ENCODE data around the gene RRAD.

RRAD gene

DNA sequence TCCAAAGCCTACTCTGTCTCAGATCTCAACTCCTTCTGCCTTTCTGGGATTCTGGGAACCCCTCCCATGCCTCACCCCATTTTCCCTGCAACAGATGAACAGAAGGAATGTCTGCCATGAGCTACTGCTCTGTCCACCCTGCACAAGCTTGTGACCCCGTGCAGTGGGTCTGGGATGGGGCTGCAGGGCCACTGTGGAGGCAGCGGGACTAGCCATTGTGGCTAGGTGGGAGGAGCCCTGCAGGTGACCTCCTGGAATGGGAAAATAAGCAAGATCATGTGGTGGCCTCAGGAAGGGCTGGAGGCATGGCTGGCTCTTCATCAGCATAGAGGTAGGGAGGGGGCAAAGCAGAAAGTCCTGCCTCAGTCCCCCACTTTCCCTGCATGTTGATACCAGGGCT lies 31.3 kb downstream of the RRAD start:
- no peak overlapping the region for H3K4me3 ChIP-seq (ENCODE audit: low read depth, low read length)
- TF ChIP-seq, protein P1, sequence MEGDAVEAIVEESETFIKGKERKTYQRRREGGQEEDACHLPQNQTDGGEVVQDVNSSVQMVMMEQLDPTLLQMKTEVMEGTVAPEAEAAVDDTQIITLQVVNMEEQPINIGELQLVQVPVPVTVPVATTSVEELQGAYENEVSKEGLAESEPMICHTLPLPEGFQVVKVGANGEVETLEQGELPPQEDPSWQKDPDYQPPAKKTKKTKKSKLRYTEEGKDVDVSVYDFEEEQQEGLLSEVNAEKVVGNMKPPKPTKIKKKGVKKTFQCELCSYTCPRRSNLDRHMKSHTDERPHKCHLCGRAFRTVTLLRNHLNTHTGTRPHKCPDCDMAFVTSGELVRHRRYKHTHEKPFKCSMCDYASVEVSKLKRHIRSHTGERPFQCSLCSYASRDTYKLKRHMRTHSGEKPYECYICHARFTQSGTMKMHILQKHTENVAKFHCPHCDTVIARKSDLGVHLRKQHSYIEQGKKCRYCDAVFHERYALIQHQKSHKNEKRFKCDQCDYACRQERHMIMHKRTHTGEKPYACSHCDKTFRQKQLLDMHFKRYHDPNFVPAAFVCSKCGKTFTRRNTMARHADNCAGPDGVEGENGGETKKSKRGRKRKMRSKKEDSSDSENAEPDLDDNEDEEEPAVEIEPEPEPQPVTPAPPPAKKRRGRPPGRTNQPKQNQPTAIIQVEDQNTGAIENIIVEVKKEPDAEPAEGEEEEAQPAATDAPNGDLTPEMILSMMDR (IDR thresholded peaks at IDR 0.05; ENCODE audit: low read depth, low read length, missing control alignments): no peak
- no peak for DNase-seq (ENCODE audit: low read depth)

DNA sequence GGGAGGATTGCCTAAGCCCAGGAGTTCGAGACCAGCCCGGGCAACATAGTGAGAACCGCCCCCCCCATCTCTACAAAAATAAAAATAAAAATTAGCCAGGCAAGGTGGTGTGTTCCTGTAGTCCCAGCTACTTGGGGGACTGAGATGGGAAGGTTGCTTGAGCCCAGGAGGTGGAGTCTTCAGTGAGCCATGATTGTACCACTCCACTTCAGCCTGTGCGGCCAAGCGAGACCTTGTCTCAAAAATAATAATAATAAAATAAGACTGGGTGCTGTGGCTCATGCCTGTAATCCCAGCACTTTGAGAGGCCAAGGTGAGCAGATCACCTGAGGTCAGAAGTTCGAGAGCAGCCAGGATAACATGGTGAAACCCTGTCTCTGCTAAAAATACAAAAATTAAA lies 33.5 kb downstream of the RRAD start:
- TF ChIP-seq, protein P1 (IDR thresholded peaks at IDR 0.05; ENCODE audit: low read depth, low read length, missing control alignments): no peak
- H3K4me3 ChIP-seq (ENCODE audit: low read depth, low read length): no peak overlapping the region
- DNase-seq (ENCODE audit: low read depth): no peak

DNA sequence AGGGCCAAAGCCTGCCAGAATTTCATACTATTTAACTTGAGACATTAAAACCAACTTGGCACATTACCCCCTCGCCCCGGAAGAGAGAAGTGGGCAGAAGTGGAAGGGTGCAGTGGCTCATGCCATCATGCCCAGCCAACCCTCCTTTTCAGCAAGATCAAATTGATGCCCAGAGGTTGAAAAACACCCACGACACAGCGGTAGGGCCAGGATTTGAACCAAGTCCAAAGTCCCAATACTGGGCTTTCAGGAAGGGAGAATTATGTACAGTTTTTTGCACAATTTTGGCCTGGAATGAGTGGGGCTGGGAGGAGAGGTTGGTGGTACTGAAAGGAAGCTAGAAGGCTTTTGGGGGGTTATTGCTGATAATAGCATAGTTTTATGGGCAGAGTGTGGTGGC lies 34.0 kb downstream of the RRAD start:
- no peak for DNase-seq (ENCODE audit: low read depth)
- TF ChIP-seq, protein P1 (IDR thresholded peaks at IDR 0.05; ENCODE audit: low read depth, low read length, missing control alignments): no peak
- H3K4me3 ChIP-seq (ENCODE audit: low read depth, low read length): no peak overlapping the region

DNA sequence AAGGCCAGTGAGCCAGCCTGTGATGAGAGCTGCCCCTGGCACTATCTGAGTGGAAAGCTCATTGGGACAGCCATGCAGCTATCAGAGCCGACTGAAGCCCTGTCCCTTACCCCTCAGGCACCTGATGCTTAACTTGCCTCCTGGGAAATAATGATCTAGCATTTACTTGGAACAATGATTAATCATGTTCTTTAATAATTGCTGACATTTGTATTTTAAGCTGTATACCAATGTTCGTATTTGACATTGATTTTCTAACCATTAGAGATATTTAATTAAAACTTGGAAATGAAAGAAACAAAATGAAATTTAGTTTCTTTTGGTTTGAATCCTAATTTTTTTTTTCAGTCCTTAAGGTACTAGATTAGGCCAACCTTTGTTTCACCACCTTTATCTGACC lies 34.5 kb downstream of the RRAD start:
- H3K4me3 ChIP-seq (ENCODE audit: low read depth, low read length): no peak overlapping the region
- TF ChIP-seq, protein P1 (IDR thresholded peaks at IDR 0.05; ENCODE audit: low read depth, low read length, missing control alignments): no peak
- no peak for DNase-seq (ENCODE audit: low read depth)

DNA sequence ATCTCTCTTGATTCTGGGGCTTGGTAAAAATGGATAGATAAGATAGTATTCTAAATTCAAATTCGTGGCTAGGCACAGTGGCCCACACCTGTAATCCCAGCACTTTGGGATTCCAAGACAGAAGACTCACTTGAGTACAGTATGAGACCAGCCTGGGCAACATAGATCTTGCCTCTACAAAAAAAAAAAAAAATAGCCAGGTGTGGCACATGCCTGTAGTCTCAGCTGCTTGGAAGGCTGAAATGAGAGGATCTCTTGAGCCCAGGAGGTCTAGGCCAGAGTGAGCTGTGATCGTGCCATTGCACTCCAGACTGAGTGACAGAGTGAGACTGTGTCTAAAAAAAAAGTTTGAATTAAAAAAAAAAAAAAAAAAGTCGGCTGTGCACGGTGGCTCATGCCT lies 35.7 kb downstream of the RRAD start:
- no peak overlapping the region for H3K4me3 ChIP-seq (ENCODE audit: low read depth, low read length)
- TF ChIP-seq, protein P1 (IDR thresholded peaks at IDR 0.05; ENCODE audit: low read depth, low read length, missing control alignments): no peak
- no peak for DNase-seq (ENCODE audit: low read depth)

DNA sequence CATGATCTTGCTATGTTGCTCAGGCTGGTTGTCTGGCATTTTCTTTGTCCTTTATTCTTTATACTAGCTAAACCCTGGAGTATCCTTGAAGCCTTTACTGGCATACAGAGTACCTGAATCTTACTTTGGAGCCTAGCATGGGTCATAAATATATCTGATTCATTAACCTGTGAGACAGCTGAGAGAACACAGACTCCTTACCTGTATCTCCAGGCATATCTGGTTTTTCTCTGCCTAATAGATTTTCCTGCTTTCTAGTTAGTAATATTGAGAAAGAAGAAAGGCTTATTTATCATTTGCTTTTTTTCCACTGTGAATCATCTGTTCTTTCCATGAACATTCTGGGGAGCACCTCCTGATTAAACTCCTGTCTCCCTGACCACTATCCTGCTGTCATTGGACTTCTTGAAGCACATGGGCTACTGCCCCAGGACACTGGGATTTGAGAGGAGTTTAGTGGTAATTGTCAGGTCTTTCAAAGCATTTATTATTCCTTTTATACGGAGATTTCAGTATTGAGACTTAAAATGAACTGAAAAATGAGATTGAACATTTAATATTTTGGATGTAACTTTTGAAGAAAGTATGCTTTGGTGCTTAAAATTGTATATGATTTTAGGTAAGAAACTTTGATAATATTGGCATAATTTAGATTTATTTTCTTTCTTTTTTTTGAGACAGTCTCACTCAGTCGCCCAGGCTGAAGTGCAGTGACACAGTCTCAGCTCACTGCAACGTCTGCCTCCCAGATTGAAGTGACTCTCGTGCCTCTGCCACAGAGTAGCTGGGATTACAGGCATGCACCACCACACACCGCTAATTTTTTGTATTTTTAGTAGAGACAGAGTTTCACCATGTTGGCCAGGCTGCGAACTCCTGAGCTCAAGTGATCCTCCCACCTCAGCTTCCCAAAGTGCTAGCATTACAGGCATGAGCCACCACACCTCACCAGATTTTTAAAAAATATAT lies 36.4 kb downstream of the RRAD start:
- TF ChIP-seq, protein P1 (IDR thresholded peaks at IDR 0.05; ENCODE audit: low read depth, low read length, missing control alignments): no peak
- no peak overlapping the region for H3K4me3 ChIP-seq (ENCODE audit: low read depth, low read length)
- no peak for DNase-seq (ENCODE audit: low read depth)

DNA sequence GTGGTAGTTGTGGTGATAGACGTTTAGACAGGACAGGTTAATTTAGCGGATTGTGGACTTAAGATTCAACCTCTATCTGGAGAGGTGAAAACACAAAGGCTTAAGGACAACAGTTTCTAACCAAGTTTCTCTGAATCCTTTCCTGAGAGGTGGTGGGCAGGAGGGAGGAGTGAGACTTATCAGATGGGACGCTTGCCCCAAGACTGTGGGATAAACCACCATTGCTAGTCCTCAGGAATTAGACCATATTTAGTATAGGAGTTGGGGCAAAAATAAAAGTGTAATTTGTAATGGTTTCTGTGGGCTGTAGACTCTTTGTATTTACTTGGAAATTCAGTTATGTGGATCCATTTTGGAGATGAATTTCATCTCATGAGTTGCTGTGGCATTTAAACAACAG lies 38.4 kb downstream of the RRAD start:
- H3K4me3 ChIP-seq (ENCODE audit: low read depth, low read length): no peak overlapping the region
- TF ChIP-seq, protein P1 (IDR thresholded peaks at IDR 0.05; ENCODE audit: low read depth, low read length, missing control alignments): no peak
- DNase-seq (ENCODE audit: low read depth): no peak

Data from GM12864 (cell line).